NCI-H2107 treated with DMSO at 0.1 percent for 48 hours (cell line): Measurements from ENCODE around the gene XIRP2.

Experiments used
- DNase-seq: peaks from one replicate; lab custom pipeline; 2025; ENCODE audit not compliant: unreplicated experiment; lab: John Stamatoyannopoulos, UW

The XIRP2 gene, protein sequence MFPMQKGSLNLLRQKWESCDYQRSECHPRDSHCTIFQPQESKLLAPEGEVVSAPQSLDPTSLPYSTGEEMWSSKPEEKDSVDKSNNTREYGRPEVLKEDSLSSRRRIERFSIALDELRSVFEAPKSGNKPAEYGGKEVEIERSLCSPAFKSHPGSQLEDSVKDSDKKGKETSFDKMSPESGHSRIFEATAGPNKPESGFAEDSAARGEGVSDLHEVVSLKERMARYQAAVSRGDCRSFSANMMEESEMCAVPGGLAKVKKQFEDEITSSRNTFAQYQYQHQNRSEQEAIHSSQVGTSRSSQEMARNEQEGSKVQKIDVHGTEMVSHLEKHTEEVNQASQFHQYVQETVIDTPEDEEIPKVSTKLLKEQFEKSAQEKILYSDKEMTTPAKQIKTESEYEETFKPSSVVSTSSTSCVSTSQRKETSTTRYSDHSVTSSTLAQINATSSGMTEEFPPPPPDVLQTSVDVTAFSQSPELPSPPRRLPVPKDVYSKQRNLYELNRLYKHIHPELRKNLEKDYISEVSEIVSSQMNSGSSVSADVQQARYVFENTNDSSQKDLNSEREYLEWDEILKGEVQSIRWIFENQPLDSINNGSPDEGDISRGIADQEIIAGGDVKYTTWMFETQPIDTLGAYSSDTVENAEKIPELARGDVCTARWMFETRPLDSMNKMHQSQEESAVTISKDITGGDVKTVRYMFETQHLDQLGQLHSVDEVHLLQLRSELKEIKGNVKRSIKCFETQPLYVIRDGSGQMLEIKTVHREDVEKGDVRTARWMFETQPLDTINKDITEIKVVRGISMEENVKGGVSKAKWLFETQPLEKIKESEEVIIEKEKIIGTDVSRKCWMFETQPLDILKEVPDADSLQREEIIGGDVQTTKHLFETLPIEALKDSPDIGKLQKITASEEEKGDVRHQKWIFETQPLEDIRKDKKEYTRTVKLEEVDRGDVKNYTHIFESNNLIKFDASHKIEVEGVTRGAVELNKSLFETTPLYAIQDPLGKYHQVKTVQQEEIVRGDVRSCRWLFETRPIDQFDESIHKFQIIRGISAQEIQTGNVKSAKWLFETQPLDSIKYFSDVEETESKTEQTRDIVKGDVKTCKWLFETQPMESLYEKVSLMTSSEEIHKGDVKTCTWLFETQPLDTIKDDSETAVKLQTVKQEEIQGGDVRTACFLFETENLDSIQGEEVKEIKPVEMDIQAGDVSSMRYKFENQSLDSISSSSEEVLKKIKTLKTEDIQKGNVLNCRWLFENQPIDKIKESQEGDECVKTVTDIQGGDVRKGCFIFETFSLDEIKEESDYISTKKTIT (N-terminal part only)

DNA sequence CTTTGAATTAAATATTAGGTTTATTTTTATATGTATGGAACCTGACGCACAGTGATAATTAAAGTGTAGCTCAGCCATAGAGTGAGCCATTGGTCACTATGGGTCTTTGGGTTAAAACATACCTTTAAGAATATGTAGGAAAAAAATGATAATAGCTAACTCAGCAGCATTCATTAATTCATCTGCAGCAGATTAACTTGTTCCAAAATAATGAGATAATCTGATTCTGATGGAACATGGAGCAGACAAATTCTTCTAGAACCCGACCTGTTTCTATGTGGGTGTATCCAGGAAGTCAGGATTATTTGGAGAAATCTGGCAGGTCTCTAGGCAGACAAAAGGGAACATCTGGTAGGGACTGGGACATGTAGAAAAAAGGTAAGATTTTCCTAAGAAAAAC, at the start of gene XIRP2:
Gene XIRP2 (plus strand): TSS at position 301 of the 400 bp plus-strand sequence. CDS start 15,003 bp downstream, outside the sequence.
- DNase-seq: no peak

DNA sequence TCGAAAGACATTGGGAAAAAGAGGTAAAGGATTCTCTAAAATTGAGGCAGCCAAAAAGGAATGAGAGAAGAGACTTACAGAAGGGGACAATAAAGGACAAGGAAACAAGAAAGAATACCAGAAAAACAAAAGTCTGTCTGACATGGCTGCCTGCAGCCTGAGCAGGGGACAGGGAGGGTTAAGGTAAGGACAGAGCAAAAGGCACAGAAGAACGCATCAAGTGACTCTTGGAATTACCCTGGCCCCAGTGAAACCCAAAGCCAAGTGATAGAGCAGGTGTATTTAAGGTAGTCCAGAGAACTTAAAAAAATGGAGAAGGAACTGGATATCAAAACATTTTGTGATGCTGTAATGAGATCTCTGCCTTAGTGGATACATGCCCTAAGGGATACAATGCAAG, 47.1 kb upstream of the XIRP2 start:
- no peak for DNase-seq

DNA sequence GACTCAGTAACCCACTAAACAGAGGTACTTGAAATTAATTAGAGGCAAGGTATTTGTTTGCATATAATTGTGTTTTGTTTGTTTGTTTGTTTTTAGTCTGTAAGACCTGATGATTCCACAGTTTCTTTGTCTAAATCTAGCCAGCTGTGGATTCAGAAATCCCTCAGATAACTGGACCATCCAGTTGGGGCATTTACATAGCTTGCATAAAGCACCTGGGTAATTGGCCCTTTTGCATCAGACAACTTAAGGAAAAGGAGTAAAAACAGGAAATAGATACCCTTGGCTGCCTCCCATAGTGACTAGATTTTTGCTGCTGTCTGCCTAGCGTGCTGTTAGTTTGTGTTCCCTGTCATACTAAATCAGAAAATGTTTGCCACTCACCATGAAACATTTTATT, 46.6 kb upstream of the XIRP2 start:
- DNase-seq: no peak

DNA sequence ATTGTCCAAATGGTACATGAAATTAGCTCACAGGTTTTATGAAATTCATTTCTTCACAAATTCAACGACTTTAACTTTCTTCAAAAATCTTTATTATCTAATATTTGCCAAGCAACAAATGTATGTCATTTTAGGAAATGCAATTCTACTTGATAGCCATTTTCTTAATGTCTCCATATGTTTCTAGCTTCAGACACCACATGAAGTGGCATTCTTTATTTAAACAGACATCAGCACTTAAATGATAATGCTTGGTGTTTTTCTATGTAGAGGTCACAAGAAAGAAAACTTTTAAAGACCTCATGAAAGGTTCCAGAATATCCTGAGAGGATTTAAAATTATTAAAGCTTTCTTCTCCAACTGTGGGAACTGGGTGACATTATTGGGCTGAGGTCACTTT, 44.2 kb upstream of the XIRP2 start:
- DNase-seq: no peak

DNA sequence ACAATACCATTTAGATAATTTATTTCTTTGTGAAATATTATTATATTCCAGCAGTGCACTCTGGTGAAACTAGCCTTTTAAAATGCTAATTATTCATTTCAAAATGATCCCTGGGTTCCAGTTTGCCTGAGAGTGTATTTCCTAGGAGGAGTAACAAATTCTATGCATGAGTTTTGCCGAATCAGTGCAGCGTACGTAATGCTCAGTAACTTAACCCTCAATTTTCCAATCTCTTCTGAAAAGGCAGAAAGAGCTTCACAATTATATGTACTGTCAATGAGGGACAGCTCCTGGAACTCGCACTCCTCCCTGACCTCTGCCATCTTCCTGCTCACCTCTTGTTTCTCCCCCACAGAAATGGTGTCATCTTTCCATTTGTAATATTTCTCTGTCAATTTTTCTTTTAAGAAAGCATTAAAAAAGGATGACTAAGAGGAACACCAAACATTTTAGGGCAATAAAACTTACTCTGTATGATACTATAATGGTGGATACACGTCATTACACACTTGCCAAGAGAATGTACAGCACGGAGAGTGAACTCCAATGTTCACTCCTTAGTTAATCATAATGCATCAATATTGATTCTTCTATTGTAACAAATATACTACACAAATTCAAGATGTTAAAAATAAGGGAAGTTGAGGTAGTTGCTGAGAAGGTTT, 25.7 kb upstream of the XIRP2 start:
- DNase-seq: no peak

DNA sequence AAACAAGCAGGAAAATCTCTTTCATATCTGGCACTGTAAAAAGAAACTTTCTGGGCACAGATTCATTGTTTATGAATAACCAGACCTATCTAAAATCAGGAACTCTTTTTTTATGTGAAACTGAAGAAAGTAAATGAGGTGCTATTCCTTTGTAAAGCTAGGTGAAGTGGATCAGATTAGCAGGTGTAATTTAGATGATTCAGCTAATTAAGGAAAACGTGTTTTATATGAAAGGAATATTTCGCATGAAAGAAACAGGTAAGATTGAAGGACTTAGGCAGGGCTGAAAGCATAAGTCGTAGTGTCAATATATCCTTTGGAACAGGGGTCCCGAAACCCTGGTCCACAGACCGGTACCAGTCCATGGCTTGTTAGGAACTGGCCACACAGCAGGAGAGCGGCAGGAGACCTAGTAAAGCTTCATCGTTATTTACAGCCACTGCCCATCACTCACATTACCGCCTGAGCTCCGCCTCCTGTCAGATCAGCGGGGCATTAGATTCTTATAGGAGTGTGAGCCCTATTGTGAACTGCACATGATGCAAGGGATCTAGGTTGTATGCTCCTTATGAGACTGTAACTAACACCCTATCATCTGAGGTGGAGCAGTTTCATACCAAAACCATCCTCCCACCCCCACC, 20.3 kb upstream of the XIRP2 start:
- no peak for DNase-seq

DNA sequence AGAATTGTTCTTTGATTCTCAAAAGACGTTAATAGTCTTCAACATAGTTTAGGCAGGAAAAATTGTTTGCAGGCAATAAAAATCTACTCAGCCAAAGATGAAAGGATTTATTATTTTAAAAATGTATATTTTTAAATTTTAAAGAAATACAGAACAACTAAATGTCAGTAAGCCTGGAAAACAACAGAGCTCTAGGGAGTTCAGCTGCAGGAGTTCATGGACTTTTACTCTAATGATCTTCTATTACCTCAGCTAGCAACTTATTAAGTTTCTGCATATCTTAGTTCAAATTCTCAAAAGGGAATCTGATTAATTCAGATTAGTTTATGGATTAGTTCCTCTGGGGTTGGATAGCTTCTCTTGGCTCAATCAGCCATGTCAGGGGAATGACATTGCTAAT, 17.9 kb upstream of the XIRP2 start:
- DNase-seq: no peak

DNA sequence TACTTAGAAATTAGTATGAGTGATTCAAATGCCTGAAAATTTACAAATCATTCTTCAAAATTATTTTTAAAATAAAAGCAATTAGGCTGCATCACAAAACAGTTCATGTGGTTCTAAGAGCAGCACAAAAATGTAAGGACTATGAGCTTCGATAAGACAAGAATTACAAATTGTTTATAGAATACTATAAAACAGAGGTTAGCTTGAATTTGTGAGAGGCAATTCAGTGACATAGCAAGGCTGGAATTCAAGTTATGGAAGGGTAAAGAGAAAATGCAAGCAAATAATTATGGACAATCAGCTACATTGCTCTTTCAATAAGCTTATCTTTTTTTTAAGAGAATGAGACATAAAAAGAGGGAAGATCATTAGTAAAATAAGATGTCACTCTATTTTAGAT, 7.1 kb upstream of the XIRP2 start:
- no peak for DNase-seq

DNA sequence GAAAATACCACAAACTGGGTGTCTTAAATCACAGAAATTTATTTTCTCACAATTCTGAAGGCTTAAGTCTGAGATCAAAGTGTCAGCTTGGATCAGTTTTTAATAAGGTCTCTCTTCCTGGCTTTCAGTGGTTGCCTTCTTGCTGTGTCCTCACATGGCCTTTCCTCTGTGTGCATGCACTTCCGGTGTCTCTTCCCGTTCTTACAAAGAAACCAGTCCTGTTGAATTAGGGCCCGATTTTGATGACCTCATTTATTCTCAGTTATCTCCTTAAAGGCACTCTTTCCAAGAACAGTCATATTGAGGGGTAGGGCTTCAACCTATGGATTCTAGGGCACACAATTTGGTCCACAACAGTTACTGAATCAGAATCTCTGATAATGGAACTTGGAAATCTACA, 5.4 kb upstream of the XIRP2 start:
- no peak for DNase-seq

DNA sequence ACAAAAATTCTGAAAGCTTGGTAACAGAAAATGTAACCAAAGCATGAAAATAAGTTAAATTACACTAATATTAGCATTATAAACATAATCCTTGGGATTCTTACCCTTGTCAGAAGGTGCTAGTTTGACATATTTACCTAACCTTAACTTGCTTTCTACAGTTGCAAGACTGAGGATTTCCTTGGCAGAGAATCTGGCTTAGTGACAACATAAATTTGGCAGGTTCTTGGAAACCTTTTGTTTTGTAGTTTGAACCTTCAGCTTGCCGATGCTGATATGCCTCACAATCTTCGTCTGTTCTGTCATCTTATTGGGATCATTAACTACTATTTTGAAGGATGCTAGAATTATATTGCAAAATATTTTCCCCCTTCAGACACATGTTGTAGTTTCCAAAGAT, 3.4 kb downstream of the XIRP2 start:
- no peak for DNase-seq

DNA sequence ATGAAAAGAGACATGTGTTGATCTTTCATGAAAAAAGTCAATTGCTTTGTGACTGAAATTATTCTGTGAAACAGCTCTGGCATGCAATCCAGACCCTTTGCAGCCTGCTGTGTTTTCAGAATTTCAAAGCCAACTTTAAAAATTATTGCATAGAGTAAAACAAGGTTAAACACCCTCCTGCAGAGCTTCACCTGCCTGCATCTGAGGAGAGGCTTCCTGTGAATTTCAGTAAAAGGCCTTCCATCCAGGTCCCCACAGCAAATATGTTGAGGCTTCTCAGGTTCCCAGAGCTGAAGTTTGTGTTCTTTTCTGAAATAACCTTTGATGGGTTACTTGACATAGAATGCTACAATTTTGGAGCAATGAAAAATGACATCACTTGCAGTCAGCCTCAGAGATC, 4.1 kb downstream of the XIRP2 start:
- no peak for DNase-seq

DNA sequence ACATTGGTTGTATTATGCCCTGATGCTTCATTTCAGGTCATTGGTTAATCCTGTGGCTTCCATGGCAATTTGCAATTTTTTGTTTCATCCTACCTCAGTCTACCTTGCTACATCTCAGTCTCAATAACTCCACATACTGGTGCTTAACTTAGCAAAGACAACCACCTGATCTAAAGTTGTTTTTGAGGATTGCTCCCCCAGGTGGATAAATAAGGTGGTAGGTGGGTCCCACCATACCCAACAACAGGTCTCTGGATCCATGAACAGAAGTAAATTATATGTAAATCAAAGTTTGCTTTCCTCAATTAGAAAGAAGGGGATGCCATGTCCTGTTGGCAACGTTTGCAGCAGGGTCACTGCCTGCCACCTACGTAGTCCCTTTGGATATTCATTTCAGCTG, 7.0 kb downstream of the XIRP2 start:
- no peak for DNase-seq

DNA sequence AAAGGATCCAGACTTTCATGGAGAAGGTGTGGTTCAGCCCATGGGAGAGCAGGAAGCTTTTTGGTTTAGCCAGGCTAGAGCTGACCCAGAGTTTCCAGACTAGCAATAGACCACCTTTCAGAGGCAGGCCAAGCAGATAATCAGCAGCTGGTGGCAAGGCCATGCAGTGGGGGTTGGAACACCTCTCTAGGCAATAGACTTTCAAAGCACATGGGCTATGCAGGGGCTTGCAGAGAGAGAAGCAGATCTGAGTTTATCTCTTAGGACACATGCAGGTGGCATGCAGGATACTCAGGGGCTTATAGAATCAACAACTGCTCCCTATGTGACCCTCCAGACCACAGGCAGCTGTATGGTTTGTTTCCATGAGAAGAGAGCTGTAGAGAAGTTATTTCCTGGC, 9.4 kb downstream of the XIRP2 start:
- no peak for DNase-seq

DNA sequence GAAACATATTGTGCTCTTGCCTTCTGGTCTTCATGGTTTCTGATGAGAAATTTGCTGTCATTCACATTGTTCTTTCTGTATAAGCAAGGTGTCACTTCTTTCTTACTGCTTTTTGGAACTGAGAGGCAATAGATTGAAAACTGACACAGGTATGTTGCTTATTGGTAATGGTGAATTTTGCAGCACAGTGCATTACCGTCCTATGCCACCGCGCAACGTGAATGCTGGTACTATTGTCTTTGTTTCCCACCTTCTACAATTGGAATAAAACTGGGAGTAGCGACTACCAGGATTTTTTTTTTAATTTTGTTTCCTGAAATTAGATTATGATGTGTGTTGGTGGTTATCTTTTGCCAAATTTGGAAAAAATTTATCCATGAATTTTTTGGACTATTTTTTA, 11.4 kb downstream of the XIRP2 start:
- no peak for DNase-seq

DNA sequence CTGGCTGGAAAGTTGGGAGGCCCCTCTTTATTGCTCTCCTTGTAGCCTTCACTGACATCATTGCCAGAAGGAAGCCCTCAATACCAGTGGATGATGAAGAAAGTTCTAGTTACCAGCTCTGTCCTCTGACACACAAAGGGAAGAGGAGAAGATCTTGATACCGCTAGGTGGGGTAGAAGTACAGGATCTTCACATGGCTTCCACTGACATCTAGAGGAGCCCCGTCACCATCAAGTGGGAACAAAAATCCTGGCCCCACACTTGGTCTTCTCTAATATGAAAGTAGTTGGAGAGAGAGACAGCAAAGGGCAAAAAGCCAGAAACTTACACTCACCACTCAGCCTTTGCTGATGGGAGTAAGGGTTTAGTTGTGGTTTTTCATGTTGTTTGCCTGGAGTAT, 12.4 kb downstream of the XIRP2 start:
- no peak for DNase-seq

DNA sequence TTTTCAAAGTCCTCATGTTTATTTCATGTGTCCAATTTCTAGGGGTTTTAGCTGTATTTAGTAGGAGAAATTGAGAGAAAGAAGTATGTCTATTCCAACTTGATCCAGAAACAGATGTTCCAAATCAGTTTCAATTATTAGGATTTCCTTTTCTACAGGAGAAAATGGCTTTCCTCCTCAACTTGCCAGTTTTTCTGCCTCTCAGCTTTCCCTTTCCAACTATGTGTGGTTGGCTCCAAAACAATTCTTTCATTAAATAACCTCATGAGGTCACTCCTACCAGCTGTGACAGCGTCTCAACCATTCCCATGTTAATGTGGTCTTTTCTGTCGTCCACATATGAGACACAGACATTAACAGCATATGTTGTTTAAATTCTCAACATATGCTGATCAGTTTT, 13.1 kb downstream of the XIRP2 start:
- DNase-seq: no peak

DNA sequence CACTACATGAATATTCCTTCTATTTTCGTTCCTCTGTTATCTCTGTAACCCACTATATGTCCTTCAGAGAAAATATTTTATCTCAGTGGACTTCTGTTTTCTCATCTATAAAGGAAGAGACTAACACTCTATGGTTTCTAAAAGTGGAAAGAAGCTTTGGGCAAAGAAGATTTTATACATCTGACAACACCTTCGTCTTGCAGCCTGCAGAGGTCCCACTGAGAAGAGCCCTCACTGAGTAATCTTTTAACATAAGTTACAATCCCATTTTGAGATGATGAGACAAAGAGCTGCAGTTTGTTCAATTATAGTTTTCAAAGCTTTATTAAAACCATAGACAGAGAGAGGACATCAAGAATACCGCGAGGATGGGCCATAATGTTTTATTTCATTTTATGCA, 28.7 kb downstream of the XIRP2 start:
- no peak for DNase-seq

DNA sequence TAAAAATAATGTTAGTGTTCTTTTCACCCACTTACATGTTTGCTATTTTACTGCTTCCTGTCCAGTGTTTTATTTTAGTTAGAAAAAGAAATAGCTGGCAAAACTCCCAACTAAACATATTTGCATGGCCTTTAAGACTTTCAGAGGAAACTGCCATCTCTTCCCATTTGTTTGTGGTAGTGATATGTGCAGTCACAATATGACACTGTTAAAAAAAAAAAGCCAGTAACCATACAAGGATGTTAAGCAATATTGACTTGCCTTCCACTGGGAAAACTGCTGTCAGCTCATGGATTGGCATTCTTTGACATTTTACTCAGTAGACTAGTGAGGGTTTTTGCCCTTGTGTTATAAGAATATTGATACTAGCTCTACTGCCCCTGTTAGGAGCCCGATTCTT, 29.1 kb downstream of the XIRP2 start:
- DNase-seq: no peak

DNA sequence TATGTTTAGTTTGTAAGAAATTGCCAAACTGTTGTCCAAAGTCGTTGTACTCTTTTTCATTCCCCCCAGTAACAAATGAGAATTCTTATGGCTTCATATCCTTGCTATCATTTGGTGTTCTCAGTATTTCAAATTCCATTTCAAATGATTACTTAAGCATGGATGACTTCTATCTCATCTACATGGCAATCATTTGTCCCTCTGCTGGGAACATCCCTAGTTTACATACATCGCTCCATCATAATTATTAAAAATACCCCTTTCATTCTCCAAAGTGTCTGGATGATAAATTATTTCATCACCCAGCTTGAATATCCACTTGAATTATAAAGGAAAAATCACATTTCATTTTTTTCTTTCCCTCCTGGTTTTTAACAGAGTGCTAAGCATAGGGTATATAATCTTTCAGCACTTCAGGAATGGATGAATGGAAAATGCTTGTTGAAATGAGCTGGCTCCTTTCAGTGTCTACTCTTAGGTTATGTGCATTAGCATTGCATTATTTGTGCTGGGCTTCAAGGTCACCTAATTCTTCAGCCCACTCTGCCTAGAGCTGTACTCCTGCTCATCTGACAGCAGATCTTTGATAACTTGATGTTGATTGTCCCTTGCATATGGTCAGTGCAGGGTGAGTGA, 33.1 kb downstream of the XIRP2 start:
- DNase-seq: no peak

DNA sequence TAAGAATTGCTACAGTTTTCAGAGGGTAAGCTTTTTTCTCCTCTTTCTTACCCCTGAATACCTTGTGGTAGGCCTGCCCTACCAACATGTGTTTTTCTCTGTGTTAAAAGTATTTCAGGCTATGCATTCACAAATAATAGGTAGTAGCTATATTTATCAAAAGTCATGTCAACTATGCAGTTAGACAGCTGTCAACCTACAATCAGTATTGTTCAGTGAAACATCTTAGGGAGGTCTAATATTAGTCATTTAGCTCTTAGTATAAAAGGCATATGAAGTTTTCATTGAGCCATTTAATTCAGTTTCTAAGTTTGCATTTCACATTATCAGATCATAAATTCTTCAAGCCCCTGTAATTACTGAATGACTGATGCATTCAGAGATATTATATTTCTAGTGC, 36.7 kb downstream of the XIRP2 start:
- no peak for DNase-seq
